ENCODE measurements around the gene LAMB1. TPM values are rescaled to one million over a fixed set of nuclear protein-coding genes. Genes with fewer than 3 reads are reported as not detected.

Gene LAMB1
- total RNA-seq, 4 donors from 2014 or later: 43.9 to 84.8 (median 65.2) TPM

- intact Hi-C loops (cut with DNase I; ENCODE audit: low total_unique reads): loop anchor here (5.0 kb wide), 2 partner anchors 133 to 418 kb away; partner anchors contain the start of gene CBLL1
- TF ChIP-seq CTCF (IDR thresholded peaks at IDR 0.05) (no peak), POLR2A (IDR thresholded peaks at IDR 0.05) (no peak)
- no peak overlapping the region for H3K4me3 ChIP-seq (ENCODE audit: low read depth, poor library complexity, severe bottlenecking)
- peak in 1 of 2 donors; percentile 51 for DNase-seq (ENCODE audit: low spot score in 2 of 2)
- 27 to 29% methylated on average over 6 of the region's 6 CpGs for WGBS, 2 donors
Measured at GRCh38 chr7:107874605-107875446, 128.1 kb downstream of the LAMB1 start.

DNA sequence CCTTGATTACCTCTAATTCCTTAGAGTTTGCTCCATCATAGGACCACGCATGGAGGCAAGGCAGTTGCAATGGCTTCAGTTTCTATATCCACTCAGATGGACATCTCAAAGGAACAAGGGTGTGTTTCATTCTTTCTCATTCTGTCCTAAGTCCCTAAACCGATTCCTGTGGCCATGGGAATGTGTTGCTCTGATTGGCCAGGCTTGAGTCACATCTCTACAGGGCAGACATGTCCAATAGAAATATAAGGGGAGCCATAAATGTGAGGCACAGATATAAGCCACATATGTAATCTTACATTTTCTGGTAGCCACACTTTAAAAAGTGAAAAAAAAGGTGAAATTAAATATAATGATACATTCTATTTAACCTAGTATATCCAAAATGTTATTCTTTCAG, 128.8 kb downstream of the LAMB1 start:
- TF ChIP-seq POLR2A (IDR thresholded peaks at IDR 0.05): no peak
- no peak for TF ChIP-seq CTCF (IDR thresholded peaks at IDR 0.05)
- intact Hi-C loops (cut with DNase I; ENCODE audit: low total_unique reads): loop anchor here (5.0 kb wide), 1 partner anchor 417 kb away; no protein-coding TSS in a partner anchor
- no peak overlapping the region for H3K4me3 ChIP-seq (ENCODE audit: low read depth, poor library complexity, severe bottlenecking)
- DNase-seq (ENCODE audit: low spot score in 2 of 2): no peak
- WGBS, 2 donors: 82 to 88% methylated on average over 2 of the region's 2 CpGs

Other genes with a start within 250 kb of the LAMB1 start
- under 1 TPM in 1 of 4 donors, not detected in 3; 0.13 TPM for gene SLC26A3, start 199.9 kb downstream of the LAMB1 start, total RNA-seq
- gene DLD, start 112.0 kb downstream of the LAMB1 start, total RNA-seq: 100 to 1,000 TPM in 1 of 4 donors, 10 to 100 TPM in 3; 52.2 to 139 (median 69.7) TPM
- 100 to 1,000 TPM; 125 to 306 (median 156) TPM for gene LAMB4, start 127.2 kb upstream of the LAMB1 start, total RNA-seq

Data from lower leg skin (tissue), 4 donors.